Nephron (organoid): ENCODE measurements around the gene NCF2.

Experiments
- H3K27ac Mint-ChIP-seq, 3 experiments: 2 replicates each; pipeline ENCODE4 v1.8.0; 2020; ENCODE audit warnings: mixed read lengths in 3 of 3, mild to moderate bottlenecking in 2 of 3, moderate library complexity in 1 of 3
- H3K27me3 Mint-ChIP-seq: 2 replicates; pipeline ENCODE4 v1.8.0; 2021; ENCODE audit warnings: low read depth, mild to moderate bottlenecking, moderate library complexity, mixed read lengths
- H3K36me3 Mint-ChIP-seq: 2 replicates; pipeline ENCODE4 v1.8.0; 2020; ENCODE audit warnings: low read depth, mixed read lengths
- H3K4me1 Mint-ChIP-seq: 2 replicates; pipeline ENCODE4 v1.8.0; 2020; ENCODE audit warnings: mixed read lengths
- H3K4me3 Mint-ChIP-seq, 3 experiments: 2 replicates each; pipeline ENCODE4 v1.8.0; 2020; ENCODE audit warnings: mild to moderate bottlenecking in 3 of 3, mixed read lengths in 3 of 3, moderate library complexity in 2 of 3
- H3K9me3 Mint-ChIP-seq: 2 replicates; pipeline ENCODE4 v1.8.0; 2020; ENCODE audit warnings: mixed read lengths
- CTCF ChIP-seq, 3 experiments: fragments of 200-600 bp; sonication (generic); IDR thresholded peaks; one replicate each; pipeline ENCODE4 v1.5.0; 2021; ENCODE audit warnings: antibody characterized with exemption in 3 of 3; ENCODE audit not compliant: unreplicated experiment in 3 of 3

Gene NCF2

GRCh38 chr1:183570451-183570850, 19.8 kb downstream of the NCF2 start:
- H3K27me3 Mint-ChIP-seq = peaks cover 13% of the 10 kb centered on the region
- H3K9me3 Mint-ChIP-seq = no peaks in the 10 kb centered on the region

GRCh38 chr1:183569801-183570200, 20.5 kb downstream of the NCF2 start:
- Mint-ChIP-seq H3K9me3 (no peaks in the 10 kb centered on the region), H3K27ac (no peak overlapping the region), H3K4me1 (peaks cover 6% of the 10 kb centered on the region), H3K27me3 (peaks cover 10% of the 10 kb centered on the region), H3K36me3 (no peaks in the 10 kb centered on the region), H3K4me3 (no peak overlapping the region)
- TF ChIP-seq CTCF (IDR thresholded peaks at IDR 0.05; ENCODE audit: unreplicated experiment in 3 of 3) = no peak

More at GRCh38 chr1:183570451-183570850, 19.8 kb downstream of the NCF2 start:
- no peak overlapping the region for H3K27ac Mint-ChIP-seq
- H3K4me3 Mint-ChIP-seq = no peak overlapping the region
- TF ChIP-seq CTCF (IDR thresholded peaks at IDR 0.05; ENCODE audit: unreplicated experiment in 3 of 3) = no peak
- no peaks in the 10 kb centered on the region for H3K36me3 Mint-ChIP-seq
- H3K4me1 Mint-ChIP-seq = peaks cover 6% of the 10 kb centered on the region

- no peaks in the 10 kb centered on the region for H3K36me3 Mint-ChIP-seq
- no peaks in the 10 kb centered on the region for H3K9me3 Mint-ChIP-seq
- H3K27ac Mint-ChIP-seq = no peak overlapping the region
Observed at GRCh38 chr1:183569141-183569540, 21.1 kb downstream of the NCF2 start.

GRCh38 chr1:183568176-183569021, 21.9 kb downstream of the NCF2 start:
- Mint-ChIP-seq H3K4me3 (no peak overlapping the region), H3K27me3 (peaks cover 10% of the 10 kb centered on the region), H3K9me3 (no peaks in the 10 kb centered on the region), H3K4me1 (peaks cover 6% of the 10 kb centered on the region), H3K36me3 (no peaks in the 10 kb centered on the region), H3K27ac (no peak overlapping the region)
- no peak for TF ChIP-seq CTCF (IDR thresholded peaks at IDR 0.05; ENCODE audit: unreplicated experiment in 3 of 3)

More at GRCh38 chr1:183569141-183569540, 21.1 kb downstream of the NCF2 start:
- Mint-ChIP-seq H3K4me3 (no peak overlapping the region), H3K27me3 (peaks cover 10% of the 10 kb centered on the region), H3K4me1 (peaks cover 6% of the 10 kb centered on the region)
- TF ChIP-seq CTCF (IDR thresholded peaks at IDR 0.05; ENCODE audit: unreplicated experiment in 3 of 3) = no peak

- Mint-ChIP-seq H3K4me1 (peaks cover 6% of the 10 kb centered on the region), H3K4me3 (no peak overlapping the region), H3K27me3 (peaks cover 10% of the 10 kb centered on the region), H3K9me3 (no peaks in the 10 kb centered on the region), H3K36me3 (no peaks in the 10 kb centered on the region), H3K27ac (no peak overlapping the region)
- no peak for TF ChIP-seq CTCF (IDR thresholded peaks at IDR 0.05; ENCODE audit: unreplicated experiment in 3 of 3)
Observed at GRCh38 chr1:183567584-183567983, 22.7 kb downstream of the NCF2 start.

- no peak for TF ChIP-seq CTCF (IDR thresholded peaks at IDR 0.05; ENCODE audit: unreplicated experiment in 3 of 3)
- peaks cover 10% of the 10 kb centered on the region for H3K27me3 Mint-ChIP-seq
- no peaks in the 10 kb centered on the region for H3K36me3 Mint-ChIP-seq
- no peaks in the 10 kb centered on the region for H3K9me3 Mint-ChIP-seq
- peaks cover 6% of the 10 kb centered on the region for H3K4me1 Mint-ChIP-seq
- H3K27ac Mint-ChIP-seq = no peak overlapping the region
- H3K4me3 Mint-ChIP-seq = no peak overlapping the region
Observed at GRCh38 chr1:183566026-183566425, 24.2 kb downstream of the NCF2 start.
